OCI-LY7 (cell line): ENCODE measurements around the gene ABCA7.

Experiments used
- EZH2phosphoT487 ChIP-seq: fragments of 200-600 bp; sonication (generic); IDR thresholded peaks from 2 replicates; pipeline ENCODE4 v1.6.1; 2018; ENCODE audit warnings: low read depth, borderline replicate concordance, mild to moderate bottlenecking, mixed run types, antibody characterized with exemption, low read length, moderate library complexity, mixed read lengths
- TF ChIP-seq, protein P1 (sequence below): fragments of 200-600 bp; sonication (generic); conservative IDR thresholded peaks from 2 replicates; pipeline ENCODE4 v1.5.1; 2014; ENCODE audit warnings: mild to moderate bottlenecking, antibody characterized with exemption, low read length, moderate library complexity, mixed read lengths

DNA sequence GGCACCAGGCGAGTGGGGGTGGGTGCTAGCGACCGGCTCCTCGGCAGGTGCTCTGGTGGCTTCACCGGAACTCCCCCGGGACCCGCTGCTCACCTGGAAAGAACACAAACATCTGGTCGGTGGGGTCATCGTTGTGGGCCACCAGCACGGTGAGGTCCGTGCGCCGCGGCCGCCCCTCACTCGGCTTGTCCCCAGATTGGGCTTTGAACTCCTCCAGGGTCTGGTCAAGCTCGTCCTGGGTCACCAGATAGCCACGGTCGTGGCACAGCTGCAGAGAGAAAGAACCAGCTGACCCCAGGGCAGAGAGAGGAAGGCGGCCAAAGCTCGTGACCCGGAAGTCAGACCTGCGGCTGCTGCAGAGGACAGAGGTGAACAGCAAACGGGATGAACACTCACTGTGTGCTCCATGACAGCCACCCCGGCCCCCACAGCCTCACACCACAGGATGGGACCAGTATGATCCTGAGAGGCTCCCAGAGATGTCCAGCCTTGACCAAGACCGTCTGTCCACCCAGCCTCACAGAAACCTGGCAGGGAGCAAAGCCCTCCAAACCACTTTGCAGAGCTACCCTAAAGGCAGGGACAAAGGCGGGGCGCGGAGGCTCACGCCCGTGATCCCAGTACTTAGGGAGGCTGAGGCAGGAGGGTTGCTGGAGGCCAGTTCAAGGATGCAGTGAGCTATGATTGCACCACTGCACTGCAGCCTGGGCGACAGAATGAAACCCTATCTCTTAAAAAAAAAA, 54.1 kb downstream of the ABCA7 start:
- TF ChIP-seq, protein P1, sequence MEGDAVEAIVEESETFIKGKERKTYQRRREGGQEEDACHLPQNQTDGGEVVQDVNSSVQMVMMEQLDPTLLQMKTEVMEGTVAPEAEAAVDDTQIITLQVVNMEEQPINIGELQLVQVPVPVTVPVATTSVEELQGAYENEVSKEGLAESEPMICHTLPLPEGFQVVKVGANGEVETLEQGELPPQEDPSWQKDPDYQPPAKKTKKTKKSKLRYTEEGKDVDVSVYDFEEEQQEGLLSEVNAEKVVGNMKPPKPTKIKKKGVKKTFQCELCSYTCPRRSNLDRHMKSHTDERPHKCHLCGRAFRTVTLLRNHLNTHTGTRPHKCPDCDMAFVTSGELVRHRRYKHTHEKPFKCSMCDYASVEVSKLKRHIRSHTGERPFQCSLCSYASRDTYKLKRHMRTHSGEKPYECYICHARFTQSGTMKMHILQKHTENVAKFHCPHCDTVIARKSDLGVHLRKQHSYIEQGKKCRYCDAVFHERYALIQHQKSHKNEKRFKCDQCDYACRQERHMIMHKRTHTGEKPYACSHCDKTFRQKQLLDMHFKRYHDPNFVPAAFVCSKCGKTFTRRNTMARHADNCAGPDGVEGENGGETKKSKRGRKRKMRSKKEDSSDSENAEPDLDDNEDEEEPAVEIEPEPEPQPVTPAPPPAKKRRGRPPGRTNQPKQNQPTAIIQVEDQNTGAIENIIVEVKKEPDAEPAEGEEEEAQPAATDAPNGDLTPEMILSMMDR = no peak
- TF ChIP-seq EZH2phosphoT487 = no peak
